Measurements from ENCODE around the gene SLX4IP.

SLX4IP gene

GRCh38 chr20:10573273-10573950, 138.3 kb downstream of the SLX4IP start:
- Histone ChIP-seq H3K79me1 (replicated peaks; ENCODE audit: low read length, poor library complexity, severe bottlenecking) (peaks cover 1% of the 10 kb centered on the region), H4K91ac (ENCODE audit: low read length) (no peak overlapping the region), H3K18ac (ENCODE audit: low read depth in 1 of 2, low read length in 2 of 2) (no peak overlapping the region), H2BK15ac (ENCODE audit: low read depth, poor library complexity, severe bottlenecking) (no peak overlapping the region), H2BK120ac (ENCODE audit: low read depth, low read length) (no peak overlapping the region), H2BK12ac (ENCODE audit: low read length in 2 of 2) (no peak overlapping the region), H4K8ac (ENCODE audit: low read length) (no peak overlapping the region), H2BK5ac (ENCODE audit: low read depth, low read length, poor library complexity, severe bottlenecking) (no peak overlapping the region), H3K4me2 (ENCODE audit: low read length, poor library complexity, severe bottlenecking) (no peak overlapping the region), H3K27me3 (ENCODE audit: control insufficient read depth in 1 of 2, insufficient read depth in 1 of 2, low read length in 2 of 2) (no peaks in the 10 kb centered on the region), H3K4me1 (ENCODE audit: control insufficient read depth, insufficient read depth, low read depth, low read length) (no peaks in the 10 kb centered on the region), H3K36me3 (ENCODE audit: control insufficient read depth in 1 of 2, insufficient read depth in 2 of 2, low read depth in 1 of 2, low read length in 2 of 2) (no peaks in the 10 kb centered on the region), H3K9me3 (ENCODE audit: control insufficient read depth, low read length) (no peaks in the 10 kb centered on the region), H3K23ac (ENCODE audit: low read length in 2 of 2) (no peak overlapping the region), H3K27ac (ENCODE audit: low read length, poor library complexity, severe bottlenecking) (no peak overlapping the region), H2AK5ac (ENCODE audit: low read length, severe bottlenecking) (no peak overlapping the region), H3K14ac (ENCODE audit: low read length in 2 of 2) (no peak overlapping the region), H3K4me3 (ENCODE audit: insufficient read depth in 1 of 2, low read depth in 1 of 2, low read length in 2 of 2) (no peak overlapping the region), H3K4ac (ENCODE audit: low read depth in 1 of 2, low read length in 2 of 2) (no peak overlapping the region), H2AFZ (ENCODE audit: low read depth, low read length) (no peak overlapping the region), H3K9ac (ENCODE audit: low read length) (no peak overlapping the region)
- WGBS: 95% methylated on average over 1 of the region's 2 CpGs
- no peak for DNase-seq

- Histone ChIP-seq H3K4me2 (ENCODE audit: low read length, poor library complexity, severe bottlenecking) (no peak overlapping the region), H3K36me3 (ENCODE audit: control insufficient read depth in 1 of 2, insufficient read depth in 2 of 2, low read depth in 1 of 2, low read length in 2 of 2) (no peaks in the 10 kb centered on the region), H2BK120ac (ENCODE audit: low read depth, low read length) (no peak overlapping the region), H2AFZ (ENCODE audit: low read depth, low read length) (no peak overlapping the region), H4K8ac (ENCODE audit: low read length) (no peak overlapping the region), H3K23ac (ENCODE audit: low read length in 2 of 2) (no peak overlapping the region), H3K18ac (ENCODE audit: low read depth in 1 of 2, low read length in 2 of 2) (no peak overlapping the region), H2BK12ac (ENCODE audit: low read length in 2 of 2) (no peak overlapping the region), H3K4ac (ENCODE audit: low read depth in 1 of 2, low read length in 2 of 2) (no peak overlapping the region), H3K4me1 (ENCODE audit: control insufficient read depth, insufficient read depth, low read depth, low read length) (no peaks in the 10 kb centered on the region), H3K4me3 (ENCODE audit: insufficient read depth in 1 of 2, low read depth in 1 of 2, low read length in 2 of 2) (no peak overlapping the region), H2AK5ac (ENCODE audit: low read length, severe bottlenecking) (no peak overlapping the region), H3K9ac (ENCODE audit: low read length) (no peak overlapping the region), H3K27me3 (ENCODE audit: control insufficient read depth in 1 of 2, insufficient read depth in 1 of 2, low read length in 2 of 2) (no peaks in the 10 kb centered on the region), H3K27ac (ENCODE audit: low read length, poor library complexity, severe bottlenecking) (no peak overlapping the region), H3K14ac (ENCODE audit: low read length in 2 of 2) (no peak overlapping the region), H4K91ac (ENCODE audit: low read length) (no peak overlapping the region), H2BK15ac (ENCODE audit: low read depth, poor library complexity, severe bottlenecking) (no peak overlapping the region), H2BK5ac (ENCODE audit: low read depth, low read length, poor library complexity, severe bottlenecking) (no peak overlapping the region), H3K9me3 (ENCODE audit: control insufficient read depth, low read length) (no peaks in the 10 kb centered on the region), H3K79me1 (replicated peaks; ENCODE audit: low read length, poor library complexity, severe bottlenecking) (peaks cover 1% of the 10 kb centered on the region)
- 80% methylated on average over 1 of the region's 1 CpG for WGBS
- DNase-seq: no peak
Measured at GRCh38 chr20:10573951-10574339, 138.8 kb downstream of the SLX4IP start.

DNA sequence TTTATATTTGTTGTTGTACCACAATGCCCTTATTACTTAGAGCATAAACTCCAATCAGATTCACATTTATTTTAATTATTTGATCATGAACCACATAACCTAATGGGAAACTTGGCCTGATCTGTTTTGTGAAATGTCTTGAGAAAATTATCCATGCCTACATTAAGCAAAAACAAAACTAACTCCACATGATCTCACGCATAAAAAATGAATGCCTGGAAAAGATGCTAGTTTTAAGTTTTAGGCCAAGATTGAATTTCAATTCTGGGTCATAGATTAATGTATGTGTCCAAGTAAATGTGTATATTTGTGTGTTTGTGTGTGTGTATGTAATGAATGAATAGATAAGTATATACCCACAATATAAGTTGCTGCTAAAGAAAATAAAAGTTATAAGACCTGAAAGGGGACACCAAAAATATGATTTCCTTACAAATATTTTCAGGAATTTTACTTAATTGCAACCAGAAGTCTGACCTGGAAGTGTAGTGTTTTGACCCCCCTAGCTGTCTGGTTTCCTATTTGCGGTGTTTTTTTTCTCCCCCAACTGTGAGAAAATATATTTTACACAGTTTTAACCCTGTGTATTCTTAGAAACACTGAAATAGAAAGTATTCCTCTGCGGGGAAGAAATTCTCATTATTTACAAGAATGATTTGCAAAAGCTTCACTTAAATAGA, 141.4 kb downstream of the SLX4IP start:
- H3K9me3 ChIP-seq (ENCODE audit: control insufficient read depth, low read length): no peaks in the 10 kb centered on the region
- no peak overlapping the region for H3K27ac ChIP-seq (ENCODE audit: low read length, poor library complexity, severe bottlenecking)
- no peak overlapping the region for H3K4me3 ChIP-seq (ENCODE audit: insufficient read depth in 1 of 2, low read depth in 1 of 2, low read length in 2 of 2)
- DNase-seq: no peak
- no peak overlapping the region for H3K23ac ChIP-seq (ENCODE audit: low read length in 2 of 2)
- WGBS: 100% methylated on average over 1 of the region's 3 CpGs
- H3K9ac ChIP-seq (ENCODE audit: low read length): peak overlapping the region; percentile 49
- no peak overlapping the region for H3K14ac ChIP-seq (ENCODE audit: low read length in 2 of 2)
- H2AFZ ChIP-seq (ENCODE audit: low read depth, low read length): no peak overlapping the region
- H3K27me3 ChIP-seq (ENCODE audit: control insufficient read depth in 1 of 2, insufficient read depth in 1 of 2, low read length in 2 of 2): no peaks in the 10 kb centered on the region
- peaks cover 1% of the 10 kb centered on the region for H3K79me1 ChIP-seq (replicated peaks; ENCODE audit: low read length, poor library complexity, severe bottlenecking)
- H3K4me2 ChIP-seq (ENCODE audit: low read length, poor library complexity, severe bottlenecking): no peak overlapping the region
- peaks cover 3% of the 10 kb centered on the region for H3K4me1 ChIP-seq (ENCODE audit: control insufficient read depth, insufficient read depth, low read depth, low read length)
- no peak overlapping the region for H3K18ac ChIP-seq (ENCODE audit: low read depth in 1 of 2, low read length in 2 of 2)
- no peak overlapping the region for H2AK5ac ChIP-seq (ENCODE audit: low read length, severe bottlenecking)
- no peak overlapping the region for H2BK15ac ChIP-seq (ENCODE audit: low read depth, poor library complexity, severe bottlenecking)
- H2BK120ac ChIP-seq (ENCODE audit: low read depth, low read length): no peak overlapping the region
- no peak overlapping the region for H2BK5ac ChIP-seq (ENCODE audit: low read depth, low read length, poor library complexity, severe bottlenecking)
- no peak overlapping the region for H4K91ac ChIP-seq (ENCODE audit: low read length)
- H3K36me3 ChIP-seq (ENCODE audit: control insufficient read depth in 1 of 2, insufficient read depth in 2 of 2, low read depth in 1 of 2, low read length in 2 of 2): no peaks in the 10 kb centered on the region
- no peak overlapping the region for H4K8ac ChIP-seq (ENCODE audit: low read length)
- no peak overlapping the region for H3K4ac ChIP-seq (ENCODE audit: low read depth in 1 of 2, low read length in 2 of 2)
- no peak overlapping the region for H2BK12ac ChIP-seq (ENCODE audit: low read length in 2 of 2)

- 86% methylated on average over 1 of the region's 3 CpGs for WGBS
- Histone ChIP-seq H2BK12ac (ENCODE audit: low read length in 2 of 2) (no peak overlapping the region), H3K27me3 (ENCODE audit: control insufficient read depth in 1 of 2, insufficient read depth in 1 of 2, low read length in 2 of 2) (no peaks in the 10 kb centered on the region), H3K4me1 (ENCODE audit: control insufficient read depth, insufficient read depth, low read depth, low read length) (peaks cover 7% of the 10 kb centered on the region), H2BK120ac (ENCODE audit: low read depth, low read length) (no peak overlapping the region), H3K18ac (ENCODE audit: low read depth in 1 of 2, low read length in 2 of 2) (no peak overlapping the region), H3K23ac (ENCODE audit: low read length in 2 of 2) (no peak overlapping the region), H3K4ac (ENCODE audit: low read depth in 1 of 2, low read length in 2 of 2) (no peak overlapping the region), H3K4me3 (ENCODE audit: insufficient read depth in 1 of 2, low read depth in 1 of 2, low read length in 2 of 2) (no peak overlapping the region), H3K36me3 (ENCODE audit: control insufficient read depth in 1 of 2, insufficient read depth in 2 of 2, low read depth in 1 of 2, low read length in 2 of 2) (no peaks in the 10 kb centered on the region), H2BK15ac (ENCODE audit: low read depth, poor library complexity, severe bottlenecking) (no peak overlapping the region), H3K9ac (ENCODE audit: low read length) (no peak overlapping the region), H2AFZ (ENCODE audit: low read depth, low read length) (no peak overlapping the region), H3K27ac (ENCODE audit: low read length, poor library complexity, severe bottlenecking) (no peak overlapping the region), H4K8ac (ENCODE audit: low read length) (no peak overlapping the region), H2AK5ac (ENCODE audit: low read length, severe bottlenecking) (no peak overlapping the region), H4K91ac (ENCODE audit: low read length) (no peak overlapping the region), H2BK5ac (ENCODE audit: low read depth, low read length, poor library complexity, severe bottlenecking) (no peak overlapping the region), H3K4me2 (ENCODE audit: low read length, poor library complexity, severe bottlenecking) (no peak overlapping the region), H3K9me3 (ENCODE audit: control insufficient read depth, low read length) (no peaks in the 10 kb centered on the region), H3K79me1 (replicated peaks; ENCODE audit: low read length, poor library complexity, severe bottlenecking) (peaks cover 1% of the 10 kb centered on the region), H3K14ac (ENCODE audit: low read length in 2 of 2) (no peak overlapping the region)
- no peak for DNase-seq
Measured at GRCh38 chr20:10577648-10578047, 142.5 kb downstream of the SLX4IP start.
